Measurements from ENCODE around the gene SERGEF. TPM values are rescaled to one million over a fixed set of nuclear protein-coding genes. Genes with fewer than 3 reads are reported as not detected.

SERGEF gene
- polyA plus RNA-seq, 2 of the 4 experiments (the other 2 are of a cell fraction), result 20.7 to 24.1 TPM

DNA sequence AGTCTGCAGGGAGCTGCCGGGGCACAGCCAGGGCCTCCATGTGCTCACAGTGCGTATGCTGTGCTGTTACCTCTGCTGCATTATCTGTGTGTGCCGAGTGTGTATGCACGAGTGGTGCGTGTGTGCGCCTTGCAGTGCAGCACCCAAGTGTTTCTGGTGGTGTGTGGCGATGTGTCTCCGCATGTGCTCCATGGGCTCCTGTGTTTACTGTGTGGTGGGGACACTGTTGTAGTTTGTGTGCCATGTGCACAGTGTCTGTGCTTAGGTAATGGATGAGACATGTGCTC is 246.8 kb downstream of the SERGEF start:
- no peak overlapping the region for H3K4me3 ChIP-seq
- DNase-seq (ENCODE audit: low read depth in 1 of 2, low spot score in 1 of 2) (no peak), FAIRE-seq (no peak), ATAC-seq (peak in 1 of 2 experiments; percentile 17; a peak in 2 of 6 replicates)
- H3K4me2 ChIP-seq, result no peak overlapping the region
- CTCF ChIA-PET, result interaction anchor here (1.0 to 2.0 kb wide), 2 partner anchors 34 to 213 kb away, joined by 5 to 10 read pairs; no protein-coding TSS in a partner anchor
- 84% methylated on average over 8 of the region's 8 CpGs for WGBS (ENCODE audit: missing lambda C conversion rate)
- no peak overlapping the region for H3K27ac ChIP-seq
- POLR2A ChIA-PET, result no interaction called here
- TF ChIP-seq NFE2L2 (conservative IDR thresholded peaks at IDR 0.05; ENCODE audit: low read length) (no peak), RNF2 (IDR thresholded peaks at IDR 0.05; ENCODE audit: borderline replicate concordance, low read depth) (no peak), RFX5 (IDR thresholded peaks at IDR 0.05) (no peak)
- H3K4me1 ChIP-seq, result 0 out of 3 replicates have a peak, but pooled peaks cover 4% of the 10 kb centered on the region
- H3K9me3 ChIP-seq, result no peaks in the 10 kb centered on the region

DNA sequence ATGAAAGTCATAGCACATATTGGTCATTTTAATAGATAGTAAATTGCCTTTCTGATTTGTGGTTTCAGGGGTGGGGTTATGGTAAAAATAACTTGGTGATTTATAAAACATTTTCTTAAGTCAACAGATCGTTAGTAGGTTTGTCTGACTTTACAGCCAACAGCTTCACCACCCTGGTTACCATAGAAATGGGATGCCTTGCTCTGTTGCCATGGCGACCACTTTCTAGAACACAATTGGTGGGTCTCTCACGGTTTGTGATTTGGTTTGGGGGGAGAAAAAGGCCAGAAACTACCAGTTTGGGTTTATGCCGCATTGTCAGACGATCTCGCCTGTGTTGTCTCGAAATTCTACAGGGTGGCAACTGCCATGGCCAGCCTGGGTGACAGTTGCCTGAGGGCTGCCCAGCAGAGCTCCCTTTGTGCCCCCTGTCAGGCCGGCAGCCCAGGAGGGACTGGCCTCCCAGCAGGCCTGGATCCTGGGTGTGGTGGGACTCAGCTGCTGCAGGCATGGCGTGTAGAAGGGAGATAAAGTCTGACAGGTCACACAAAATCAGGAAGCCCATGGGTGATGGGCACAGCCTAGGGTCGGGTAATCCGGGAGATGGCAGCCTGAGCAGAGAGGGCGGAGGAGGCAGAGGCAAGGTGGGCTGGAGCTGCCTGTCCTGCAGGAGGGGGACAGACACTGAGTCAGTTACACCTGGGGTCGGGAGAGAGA is 247.3 kb downstream of the SERGEF start:
- Histone ChIP-seq H3K27ac (no peak overlapping the region), H3K4me1 (0 out of 3 replicates have a peak, but pooled peaks cover 4% of the 10 kb centered on the region), H3K4me2 (no peak overlapping the region), H3K4me3 (no peak overlapping the region), H3K9me3 (no peaks in the 10 kb centered on the region)
- ATAC-seq (no peak), FAIRE-seq (no peak), DNase-seq (ENCODE audit: low read depth in 1 of 2, low spot score in 1 of 2) (peak in 1 of 2 experiments; percentile 17)
- no peak for TF ChIP-seq KDM5A (IDR thresholded peaks at IDR 0.05)
- no peak for TF ChIP-seq ZSCAN20 (CRISPR knock-in tag; IDR thresholded peaks at IDR 0.05)
- TF ChIP-seq NR3C1 (IDR thresholded peaks at IDR 0.05), result no peak
- TF ChIP-seq RCOR1 (IDR thresholded peaks at IDR 0.05; ENCODE audit: low read depth, low read length), result no peak
- no peak for TF ChIP-seq POLR2AphosphoS2 (conservative IDR thresholded peaks at IDR 0.05; ENCODE audit: low read length)
- TF ChIP-seq MAZ (IDR thresholded peaks at IDR 0.05; ENCODE audit: borderline replicate concordance, low read depth, low read length), result no peak
- no peak for TF ChIP-seq GATA3 (IDR thresholded peaks at IDR 0.05; ENCODE audit: borderline replicate concordance)
- no peak for TF ChIP-seq ZFP36 (IDR thresholded peaks at IDR 0.05; ENCODE audit: borderline replicate concordance, partially characterized antibody)
- no peak for TF ChIP-seq FOXS1 (CRISPR knock-in tag; IDR thresholded peaks at IDR 0.05)
- no peak for TF ChIP-seq PHF8 (IDR thresholded peaks at IDR 0.05; ENCODE audit: borderline replicate concordance, low read depth)
- TF ChIP-seq KDM1A (IDR thresholded peaks at IDR 0.05; ENCODE audit: low read depth), result no peak
- no peak for TF ChIP-seq RFX5 (IDR thresholded peaks at IDR 0.05)
- no peak for TF ChIP-seq MYC (IDR thresholded peaks at IDR 0.05; ENCODE audit: borderline replicate concordance, low read length)
- no peak for TF ChIP-seq HDAC2 (IDR thresholded peaks at IDR 0.05)
- ChIA-PET CTCF (interaction anchor here (1.0 to 2.0 kb wide), 2 partner anchors 34 to 213 kb away, joined by 5 to 10 read pairs; no protein-coding TSS in a partner anchor), POLR2A (no interaction called here)
- WGBS (ENCODE audit: missing lambda C conversion rate), result 52% methylated on average over 13 of the region's 13 CpGs

DNA sequence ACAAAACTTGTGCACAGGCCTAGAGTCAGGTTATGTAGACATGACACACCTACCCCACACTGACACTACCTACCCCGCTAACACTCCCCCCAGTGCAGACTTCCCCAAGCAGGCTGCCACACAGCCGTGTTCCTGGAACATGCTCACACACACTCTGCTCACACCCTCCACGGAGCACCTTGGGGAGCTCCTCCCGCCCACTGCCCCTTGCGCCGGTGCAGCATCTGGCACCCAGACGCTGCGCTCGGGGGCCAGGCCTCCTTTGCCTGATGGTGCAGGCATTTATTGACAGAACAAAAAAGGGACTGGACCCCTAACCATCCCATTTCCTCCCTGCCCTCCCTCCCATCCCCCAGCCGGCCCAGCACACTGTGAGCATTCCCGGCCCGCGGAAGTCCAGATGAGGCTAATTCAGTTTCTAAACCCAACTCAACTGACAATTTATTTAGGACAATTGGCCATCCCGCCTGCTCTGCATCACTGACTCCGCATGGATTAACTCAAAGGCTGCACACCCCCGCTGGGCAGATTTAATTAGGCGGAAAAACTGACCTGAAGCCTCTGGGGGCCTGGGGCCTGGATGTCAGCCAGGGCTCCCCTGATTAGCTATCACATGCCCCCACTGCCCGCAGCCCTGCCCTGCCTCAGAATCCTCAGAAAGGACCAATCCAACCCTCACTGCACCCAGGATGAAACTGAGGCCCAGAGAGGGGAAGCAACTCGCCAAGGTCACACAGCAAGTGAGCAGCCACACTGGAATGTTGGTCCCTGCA is 248.2 kb downstream of the SERGEF start:
- POLR2A ChIA-PET, result no interaction called here
- no peak for FAIRE-seq

More for the DNA sequence above, 248.2 kb downstream of the SERGEF start:
- 73% methylated on average over 19 of the region's 19 CpGs for WGBS (ENCODE audit: missing lambda C conversion rate)
- CTCF ChIA-PET, result interaction anchor here (2.0 kb wide), 1 partner anchor 33 kb away, joined by 10 read pairs; no protein-coding TSS in a partner anchor
- TF ChIP-seq, protein P1, sequence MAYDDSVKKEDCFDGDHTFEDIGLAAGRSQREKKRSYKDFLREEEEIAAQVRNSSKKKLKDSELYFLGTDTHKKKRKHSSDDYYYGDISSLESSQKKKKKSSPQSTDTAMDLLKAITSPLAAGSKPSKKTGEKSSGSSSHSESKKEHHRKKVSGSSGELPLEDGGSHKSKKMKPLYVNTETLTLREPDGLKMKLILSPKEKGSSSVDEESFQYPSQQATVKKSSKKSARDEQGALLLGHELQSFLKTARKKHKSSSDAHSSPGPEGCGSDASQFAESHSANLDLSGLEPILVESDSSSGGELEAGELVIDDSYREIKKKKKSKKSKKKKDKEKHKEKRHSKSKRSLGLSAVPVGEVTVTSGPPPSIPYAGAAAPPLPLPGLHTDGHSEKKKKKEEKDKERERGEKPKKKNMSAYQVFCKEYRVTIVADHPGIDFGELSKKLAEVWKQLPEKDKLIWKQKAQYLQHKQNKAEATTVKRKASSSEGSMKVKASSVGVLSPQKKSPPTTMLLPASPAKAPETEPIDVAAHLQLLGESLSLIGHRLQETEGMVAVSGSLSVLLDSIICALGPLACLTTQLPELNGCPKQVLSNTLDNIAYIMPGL (CRISPR knock-in tag; IDR thresholded peaks at IDR 0.05; ENCODE audit: borderline replicate concordance), result no peak
- TF ChIP-seq, protein P2, sequence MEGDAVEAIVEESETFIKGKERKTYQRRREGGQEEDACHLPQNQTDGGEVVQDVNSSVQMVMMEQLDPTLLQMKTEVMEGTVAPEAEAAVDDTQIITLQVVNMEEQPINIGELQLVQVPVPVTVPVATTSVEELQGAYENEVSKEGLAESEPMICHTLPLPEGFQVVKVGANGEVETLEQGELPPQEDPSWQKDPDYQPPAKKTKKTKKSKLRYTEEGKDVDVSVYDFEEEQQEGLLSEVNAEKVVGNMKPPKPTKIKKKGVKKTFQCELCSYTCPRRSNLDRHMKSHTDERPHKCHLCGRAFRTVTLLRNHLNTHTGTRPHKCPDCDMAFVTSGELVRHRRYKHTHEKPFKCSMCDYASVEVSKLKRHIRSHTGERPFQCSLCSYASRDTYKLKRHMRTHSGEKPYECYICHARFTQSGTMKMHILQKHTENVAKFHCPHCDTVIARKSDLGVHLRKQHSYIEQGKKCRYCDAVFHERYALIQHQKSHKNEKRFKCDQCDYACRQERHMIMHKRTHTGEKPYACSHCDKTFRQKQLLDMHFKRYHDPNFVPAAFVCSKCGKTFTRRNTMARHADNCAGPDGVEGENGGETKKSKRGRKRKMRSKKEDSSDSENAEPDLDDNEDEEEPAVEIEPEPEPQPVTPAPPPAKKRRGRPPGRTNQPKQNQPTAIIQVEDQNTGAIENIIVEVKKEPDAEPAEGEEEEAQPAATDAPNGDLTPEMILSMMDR (IDR thresholded peaks at IDR 0.05), result no peak
- TF ChIP-seq RFX5 (IDR thresholded peaks at IDR 0.05) (no peak), HOXB5 (CRISPR knock-in tag; IDR thresholded peaks at IDR 0.05) (no peak), HDAC2 (IDR thresholded peaks at IDR 0.05) (no peak), MYC (IDR thresholded peaks at IDR 0.05; ENCODE audit: borderline replicate concordance, low read length) (no peak)
- TF ChIP-seq, protein P3, sequence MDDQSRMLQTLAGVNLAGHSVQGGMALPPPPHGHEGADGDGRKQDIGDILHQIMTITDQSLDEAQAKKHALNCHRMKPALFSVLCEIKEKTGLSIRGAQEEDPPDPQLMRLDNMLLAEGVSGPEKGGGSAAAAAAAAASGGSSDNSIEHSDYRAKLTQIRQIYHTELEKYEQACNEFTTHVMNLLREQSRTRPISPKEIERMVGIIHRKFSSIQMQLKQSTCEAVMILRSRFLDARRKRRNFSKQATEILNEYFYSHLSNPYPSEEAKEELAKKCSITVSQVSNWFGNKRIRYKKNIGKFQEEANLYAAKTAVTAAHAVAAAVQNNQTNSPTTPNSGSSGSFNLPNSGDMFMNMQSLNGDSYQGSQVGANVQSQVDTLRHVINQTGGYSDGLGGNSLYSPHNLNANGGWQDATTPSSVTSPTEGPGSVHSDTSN (IDR thresholded peaks at IDR 0.05), result no peak
- Histone ChIP-seq H3K4me2 (no peak overlapping the region), H3K4me3 (no peak overlapping the region), H3K27ac (no peak overlapping the region), H3K4me1 (no peaks in the 10 kb centered on the region), H3K9me3 (no peaks in the 10 kb centered on the region)
- DNase-seq (ENCODE audit: low read depth in 1 of 2, low spot score in 1 of 2), result no peak
- no peak for ATAC-seq

Data from A549 (cell line).